Hematopoietic multipotent progenitor cell treated with erythropoietin and hydrocortisone succinate and interleukin-3 and kit ligand, for 6 days (in vitro differentiated cells): ENCODE results near the gene OR9A2.

Experiments
- DNase-seq: peaks from one replicate; pipeline ENCODE4 v3.0.0-alpha.2; 2015

Gene OR9A2

GRCh38 chr7:143027032-143027431 lies at the start of gene OR9A2:
Gene OR9A2, minus strand, starts transcription at chr7:143027132. Its CDS starts 0 bp downstream, at chr7:143027132.
- DNase-seq, result no peak

GRCh38 chr7:143074141-143074540 lies 47.2 kb upstream of the OR9A2 start:
- DNase-seq, result no peak

GRCh38 chr7:143073556-143073955 lies 46.6 kb upstream of the OR9A2 start:
- DNase-seq, result no peak

- DNase-seq, result no peak
Measured at GRCh38 chr7:143069912-143070500, 43.1 kb upstream of the OR9A2 start.

GRCh38 chr7:143068446-143068845 lies 41.5 kb upstream of the OR9A2 start:
- no peak for DNase-seq

- no peak for DNase-seq
Measured at GRCh38 chr7:143063741-143064140, 36.8 kb upstream of the OR9A2 start.

GRCh38 chr7:143055754-143056153 lies 28.8 kb upstream of the OR9A2 start:
- no peak for DNase-seq

- DNase-seq, result no peak
Measured at GRCh38 chr7:143054621-143055020, 27.7 kb upstream of the OR9A2 start.

GRCh38 chr7:143052041-143052440 lies 25.1 kb upstream of the OR9A2 start, which contains the start of gene OR6V1:
Gene OR6V1, plus strand, starts transcription at chr7:143052341. Its CDS starts 0 bp downstream, at chr7:143052341.
- no peak for DNase-seq

GRCh38 chr7:143050931-143051330 lies 24.0 kb upstream of the OR9A2 start:
- DNase-seq, result no peak

GRCh38 chr7:143049362-143049761 lies 22.4 kb upstream of the OR9A2 start:
- no peak for DNase-seq

- DNase-seq, result no peak
Measured at GRCh38 chr7:143048827-143049226, 21.9 kb upstream of the OR9A2 start.

GRCh38 chr7:143047326-143047725 lies 20.4 kb upstream of the OR9A2 start:
- no peak for DNase-seq

- peak; percentile 8 for DNase-seq
Measured at GRCh38 chr7:143046426-143046851, 19.5 kb upstream of the OR9A2 start.

- no peak for DNase-seq
Measured at GRCh38 chr7:143043391-143043790, 16.5 kb upstream of the OR9A2 start.

- DNase-seq, result no peak
Measured at GRCh38 chr7:143042790-143043271, 15.9 kb upstream of the OR9A2 start.

- DNase-seq, result no peak
Measured at GRCh38 chr7:143042159-143042789, 15.3 kb upstream of the OR9A2 start.

- DNase-seq, result no peak
Measured at GRCh38 chr7:143041346-143041745, 14.4 kb upstream of the OR9A2 start.

GRCh38 chr7:143040209-143040715 lies 13.3 kb upstream of the OR9A2 start:
- no peak for DNase-seq

- DNase-seq, result no peak
Measured at GRCh38 chr7:143038635-143039034, 11.7 kb upstream of the OR9A2 start.

GRCh38 chr7:143027683-143028082 lies 751 bp upstream of the OR9A2 start:
- no peak for DNase-seq

GRCh38 chr7:143025371-143025770 lies 1.6 kb downstream of the OR9A2 start:
- no peak for DNase-seq

- no peak for DNase-seq
Measured at GRCh38 chr7:143023047-143023446, 3.9 kb downstream of the OR9A2 start.

- no peak for DNase-seq
Measured at GRCh38 chr7:143018931-143019330, 8.0 kb downstream of the OR9A2 start.
